Liver (tissue), 3 donors: ENCODE measurements around the gene SCEL.
A peak's percentile ranks its signal among the peaks of the same experiment; 100 is the strongest.

ENCODE experiments used
- JUND ChIP-seq, 2 donors: IDR thresholded peaks; 2 replicates each; pipeline ENCODE4 v1.6.1; 2016; ENCODE audit warnings: antibody characterized with exemption in 2 of 2
- RAD21 ChIP-seq, 2 donors: IDR thresholded peaks; 2 replicates each; pipeline ENCODE4 v1.6.1; 2016; ENCODE audit warnings: antibody characterized with exemption in 2 of 2, mild to moderate bottlenecking in 2 of 2
- YY1 ChIP-seq: IDR thresholded peaks from 2 replicates; pipeline ENCODE4 v1.6.1; 2016; ENCODE audit warnings: antibody characterized with exemption, mild to moderate bottlenecking
- TF ChIP-seq, protein P1 (sequence below): fragments of 150-350 bp; IDR thresholded peaks from 2 replicates; pipeline ENCODE4 v1.5.1; 2017; ENCODE audit warnings: improper control_type of control experiment, low read depth, low read length; ENCODE audit not compliant: missing input control
- TF ChIP-seq, protein P2 (sequence below): IDR thresholded peaks from 2 replicates; pipeline ENCODE4 v1.6.1; 2016; ENCODE audit warnings: antibody characterized with exemption
- TF ChIP-seq, protein P3 (sequence below): IDR thresholded peaks from 2 replicates; pipeline ENCODE4 v1.6.1; 2016; ENCODE audit warnings: antibody characterized with exemption, mild to moderate bottlenecking
- TF ChIP-seq, protein P4 (sequence below): IDR thresholded peaks from 2 replicates; pipeline ENCODE4 v1.6.1; 2016; ENCODE audit warnings: antibody characterized with exemption
- donor health status: healthy.
- donor health status: healthy.

DNA sequence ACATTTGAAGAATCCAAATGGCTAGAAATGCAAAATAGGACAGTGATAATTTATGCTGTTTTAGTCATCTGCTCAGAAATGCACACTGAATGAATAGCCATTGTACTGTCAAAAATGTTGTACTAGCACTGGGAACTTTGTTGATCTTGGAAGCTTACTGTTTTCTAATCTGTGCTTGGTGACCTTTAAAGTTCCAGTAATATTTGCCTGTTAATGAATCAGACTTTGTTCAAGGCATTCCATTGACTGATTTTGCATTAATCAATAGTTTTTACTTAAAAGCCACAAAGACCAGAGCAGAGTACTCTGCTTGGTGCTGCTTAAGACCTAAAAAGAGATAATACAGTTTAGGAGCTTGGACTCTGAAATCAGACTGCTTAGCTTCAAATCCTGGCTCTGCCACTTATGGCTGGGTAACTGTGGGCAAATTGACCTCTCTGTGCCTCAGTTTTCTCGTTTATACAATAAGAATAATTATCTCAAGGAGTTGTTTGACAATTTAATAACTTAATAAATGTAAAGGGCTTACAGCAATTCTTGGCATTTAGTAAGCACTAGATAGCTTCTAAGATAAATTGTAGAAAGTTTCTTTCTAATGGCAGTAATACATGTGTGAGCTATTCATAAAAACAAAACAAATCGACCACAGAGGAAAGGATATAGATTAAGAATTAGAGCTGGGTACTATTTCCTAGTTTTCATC lies 157.4 kb downstream of the SCEL start:
- TF ChIP-seq YY1 (peak; percentile 33), JUND (IDR thresholded peaks at IDR 0.05) (peak in 1 of 2 donors; percentile 35), RAD21 (IDR thresholded peaks at IDR 0.05) (peak in 1 of 2 donors; percentile 3)
- TF ChIP-seq, protein P1, sequence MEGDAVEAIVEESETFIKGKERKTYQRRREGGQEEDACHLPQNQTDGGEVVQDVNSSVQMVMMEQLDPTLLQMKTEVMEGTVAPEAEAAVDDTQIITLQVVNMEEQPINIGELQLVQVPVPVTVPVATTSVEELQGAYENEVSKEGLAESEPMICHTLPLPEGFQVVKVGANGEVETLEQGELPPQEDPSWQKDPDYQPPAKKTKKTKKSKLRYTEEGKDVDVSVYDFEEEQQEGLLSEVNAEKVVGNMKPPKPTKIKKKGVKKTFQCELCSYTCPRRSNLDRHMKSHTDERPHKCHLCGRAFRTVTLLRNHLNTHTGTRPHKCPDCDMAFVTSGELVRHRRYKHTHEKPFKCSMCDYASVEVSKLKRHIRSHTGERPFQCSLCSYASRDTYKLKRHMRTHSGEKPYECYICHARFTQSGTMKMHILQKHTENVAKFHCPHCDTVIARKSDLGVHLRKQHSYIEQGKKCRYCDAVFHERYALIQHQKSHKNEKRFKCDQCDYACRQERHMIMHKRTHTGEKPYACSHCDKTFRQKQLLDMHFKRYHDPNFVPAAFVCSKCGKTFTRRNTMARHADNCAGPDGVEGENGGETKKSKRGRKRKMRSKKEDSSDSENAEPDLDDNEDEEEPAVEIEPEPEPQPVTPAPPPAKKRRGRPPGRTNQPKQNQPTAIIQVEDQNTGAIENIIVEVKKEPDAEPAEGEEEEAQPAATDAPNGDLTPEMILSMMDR: no peak
- TF ChIP-seq, protein P2, sequence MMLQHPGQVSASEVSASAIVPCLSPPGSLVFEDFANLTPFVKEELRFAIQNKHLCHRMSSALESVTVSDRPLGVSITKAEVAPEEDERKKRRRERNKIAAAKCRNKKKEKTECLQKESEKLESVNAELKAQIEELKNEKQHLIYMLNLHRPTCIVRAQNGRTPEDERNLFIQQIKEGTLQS: no peak
- TF ChIP-seq, protein P3, sequence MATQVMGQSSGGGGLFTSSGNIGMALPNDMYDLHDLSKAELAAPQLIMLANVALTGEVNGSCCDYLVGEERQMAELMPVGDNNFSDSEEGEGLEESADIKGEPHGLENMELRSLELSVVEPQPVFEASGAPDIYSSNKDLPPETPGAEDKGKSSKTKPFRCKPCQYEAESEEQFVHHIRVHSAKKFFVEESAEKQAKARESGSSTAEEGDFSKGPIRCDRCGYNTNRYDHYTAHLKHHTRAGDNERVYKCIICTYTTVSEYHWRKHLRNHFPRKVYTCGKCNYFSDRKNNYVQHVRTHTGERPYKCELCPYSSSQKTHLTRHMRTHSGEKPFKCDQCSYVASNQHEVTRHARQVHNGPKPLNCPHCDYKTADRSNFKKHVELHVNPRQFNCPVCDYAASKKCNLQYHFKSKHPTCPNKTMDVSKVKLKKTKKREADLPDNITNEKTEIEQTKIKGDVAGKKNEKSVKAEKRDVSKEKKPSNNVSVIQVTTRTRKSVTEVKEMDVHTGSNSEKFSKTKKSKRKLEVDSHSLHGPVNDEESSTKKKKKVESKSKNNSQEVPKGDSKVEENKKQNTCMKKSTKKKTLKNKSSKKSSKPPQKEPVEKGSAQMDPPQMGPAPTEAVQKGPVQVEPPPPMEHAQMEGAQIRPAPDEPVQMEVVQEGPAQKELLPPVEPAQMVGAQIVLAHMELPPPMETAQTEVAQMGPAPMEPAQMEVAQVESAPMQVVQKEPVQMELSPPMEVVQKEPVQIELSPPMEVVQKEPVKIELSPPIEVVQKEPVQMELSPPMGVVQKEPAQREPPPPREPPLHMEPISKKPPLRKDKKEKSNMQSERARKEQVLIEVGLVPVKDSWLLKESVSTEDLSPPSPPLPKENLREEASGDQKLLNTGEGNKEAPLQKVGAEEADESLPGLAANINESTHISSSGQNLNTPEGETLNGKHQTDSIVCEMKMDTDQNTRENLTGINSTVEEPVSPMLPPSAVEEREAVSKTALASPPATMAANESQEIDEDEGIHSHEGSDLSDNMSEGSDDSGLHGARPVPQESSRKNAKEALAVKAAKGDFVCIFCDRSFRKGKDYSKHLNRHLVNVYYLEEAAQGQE: no peak
- TF ChIP-seq, protein P4, sequence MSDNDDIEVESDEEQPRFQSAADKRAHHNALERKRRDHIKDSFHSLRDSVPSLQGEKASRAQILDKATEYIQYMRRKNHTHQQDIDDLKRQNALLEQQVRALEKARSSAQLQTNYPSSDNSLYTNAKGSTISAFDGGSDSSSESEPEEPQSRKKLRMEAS: no peak
